AG04449 (cell line): ENCODE results near the gene DENND6B.
A peak's percentile ranks its signal among the peaks of the same experiment; 100 is the strongest.

Experiments
- CTCF ChIA-PET: fragments of 350-600 bp; formaldehyde crosslinking; extraction: SDS; loops from one replicate; lab custom pipeline; 2021; ENCODE audit warnings: antibody characterized with exemption; lab: Yijun Ruan, JAX
- POLR2A ChIA-PET: fragments of 400-600, 350-600 bp; formaldehyde crosslinking; extraction: SDS; loops from one replicate; lab custom pipeline; 2020; ENCODE audit warnings: antibody characterized with exemption, inconsistent platforms; lab: Yijun Ruan, JAX
- DNase-seq: peaks from one replicate; pipeline ENCODE4 v3.0.0-alpha.2; 2010; ENCODE audit warnings: low read depth, low spot score
- H3K4me3 ChIP-seq: 2 replicates; pipeline ENCODE4 v1.5.1; 2011; ENCODE audit warnings: low read depth, mild to moderate bottlenecking, control low read depth, low read length
- CTCF ChIP-seq: IDR thresholded peaks from one replicate; pipeline ENCODE4 v1.5.1; 2011; ENCODE audit warnings: mild to moderate bottlenecking, moderate library complexity, low read length, control low read depth, inconsistent platforms; ENCODE audit not compliant: insufficient read depth; ENCODE audit errors: missing control alignments

Gene DENND6B

GRCh38 chr22:50356186-50356585 lies 29.4 kb upstream of the DENND6B start:
- CTCF ChIA-PET: interaction anchor here (1.3 to 2.0 kb wide), 2 partner anchors 10 to 14 kb away, joined by 6 to 9 read pairs; no protein-coding TSS in a partner anchor
- no peak for DNase-seq
- POLR2A ChIA-PET: no interaction called here
- no peak overlapping the region for H3K4me3 ChIP-seq
- TF ChIP-seq CTCF: no peak

- ChIA-PET CTCF (interaction anchor here (0.7 to 1.5 kb wide), 4 partner anchors 16 to 273 kb away, joined by 3 to 4 read pairs (median 4); partner anchors contain the start of gene DENND6B), POLR2A (no interaction called here)
- no peak overlapping the region for H3K4me3 ChIP-seq
- DNase-seq: no peak
- TF ChIP-seq CTCF: no peak
These were observed 21.2 kb upstream of the DENND6B start for GRCh38 chr22:50348058-50348457.

- ChIA-PET CTCF (interaction anchor here (1.5 kb wide), 1 partner anchor 28 kb away, joined by 3 read pairs; no protein-coding TSS in a partner anchor), POLR2A (no interaction called here)
- no peak for TF ChIP-seq CTCF
- no peak for DNase-seq
- no peak overlapping the region for H3K4me3 ChIP-seq
These were observed 20.3 kb upstream of the DENND6B start for GRCh38 chr22:50347157-50347556.

GRCh38 chr22:50346470-50346869 lies 19.7 kb upstream of the DENND6B start:
- H3K4me3 ChIP-seq: no peak overlapping the region
- TF ChIP-seq CTCF: no peak
- DNase-seq: no peak
- POLR2A ChIA-PET: no interaction called here
- CTCF ChIA-PET: no interaction called here

- H3K4me3 ChIP-seq: peak overlapping the region; percentile 72
- ChIA-PET CTCF (no interaction called here), POLR2A (no interaction called here)
- TF ChIP-seq CTCF: no peak
- no peak for DNase-seq
These were observed 16.7 kb upstream of the DENND6B start for GRCh38 chr22:50343541-50343935.

- CTCF ChIA-PET: interaction anchor here (1.0 to 2.7 kb wide), 26 partner anchors 8 to 197 kb away, joined by 3 to 92 read pairs (median 11); partner anchors contain the start of genes DENND6B, HDAC10, MAPK11 and MAPK12
- DNase-seq: no peak
- H3K4me3 ChIP-seq: peak within 1 kb of the TSS; percentile 72
- POLR2A ChIA-PET: interaction anchor here (1.2 to 1.6 kb wide), 2 partner anchors 82 to 90 kb away, joined by 5 read pairs; no protein-coding TSS in a partner anchor
- TF ChIP-seq CTCF: no peak
These were observed 16.1 kb upstream of the DENND6B start, which contains the start of gene PPP6R2 for GRCh38 chr22:50342651-50343540. PPP6R2 (plus strand) TSS chr22:50343327; CDS start chr22:50393909, 50,582 bp downstream.
